PC-3 (cell line): ENCODE data around the gene ZNF277.

Source experiments
- EZH2phosphoT487 ChIP-seq: fragments of 300-600 bp; sonication (generic); IDR thresholded peaks from 2 replicates; pipeline ENCODE4 v1.6.1; 2018; ENCODE audit warnings: mild to moderate bottlenecking, antibody characterized with exemption, low read length, borderline replicate concordance
- TF ChIP-seq, protein P1 (sequence below): fragments of 300-600 bp; sonication (generic); conservative IDR thresholded peaks from 2 replicates; pipeline ENCODE4 v1.5.1; 2017; ENCODE audit warnings: antibody characterized with exemption, low read depth, mild to moderate bottlenecking, low read length

DNA sequence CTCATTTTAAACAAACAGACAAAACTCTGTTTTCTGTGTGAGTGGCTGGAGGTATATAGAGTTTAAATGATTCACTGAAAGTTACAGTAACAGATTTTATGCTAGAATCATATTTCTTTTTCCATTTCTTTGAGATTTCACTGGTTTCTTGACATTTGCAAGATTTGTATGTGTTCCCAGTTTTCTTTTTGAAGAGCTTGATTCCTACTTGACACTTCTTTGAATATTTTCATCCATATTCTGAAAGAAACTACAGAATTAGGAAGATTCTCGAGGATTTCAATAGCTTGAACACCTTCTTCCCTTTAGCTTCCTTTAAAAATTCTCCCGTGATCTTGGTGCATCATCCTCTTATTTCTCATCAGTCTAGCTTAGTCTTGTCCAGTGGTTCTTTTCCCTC, 93.6 kb downstream of the ZNF277 start:
- TF ChIP-seq, protein P1, sequence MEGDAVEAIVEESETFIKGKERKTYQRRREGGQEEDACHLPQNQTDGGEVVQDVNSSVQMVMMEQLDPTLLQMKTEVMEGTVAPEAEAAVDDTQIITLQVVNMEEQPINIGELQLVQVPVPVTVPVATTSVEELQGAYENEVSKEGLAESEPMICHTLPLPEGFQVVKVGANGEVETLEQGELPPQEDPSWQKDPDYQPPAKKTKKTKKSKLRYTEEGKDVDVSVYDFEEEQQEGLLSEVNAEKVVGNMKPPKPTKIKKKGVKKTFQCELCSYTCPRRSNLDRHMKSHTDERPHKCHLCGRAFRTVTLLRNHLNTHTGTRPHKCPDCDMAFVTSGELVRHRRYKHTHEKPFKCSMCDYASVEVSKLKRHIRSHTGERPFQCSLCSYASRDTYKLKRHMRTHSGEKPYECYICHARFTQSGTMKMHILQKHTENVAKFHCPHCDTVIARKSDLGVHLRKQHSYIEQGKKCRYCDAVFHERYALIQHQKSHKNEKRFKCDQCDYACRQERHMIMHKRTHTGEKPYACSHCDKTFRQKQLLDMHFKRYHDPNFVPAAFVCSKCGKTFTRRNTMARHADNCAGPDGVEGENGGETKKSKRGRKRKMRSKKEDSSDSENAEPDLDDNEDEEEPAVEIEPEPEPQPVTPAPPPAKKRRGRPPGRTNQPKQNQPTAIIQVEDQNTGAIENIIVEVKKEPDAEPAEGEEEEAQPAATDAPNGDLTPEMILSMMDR: no peak
- TF ChIP-seq EZH2phosphoT487: no peak
